ENCODE measurements around the gene CCL20.
A peak's percentile ranks its signal among the peaks of the same experiment; 100 is the strongest.

CCL20 gene

GRCh38 chr2:227856697-227857096 lies 43.1 kb downstream of the CCL20 start:
- no peaks in the 10 kb centered on the region for H3K36me3 ChIP-seq
- H3K4me1 ChIP-seq = no peaks in the 10 kb centered on the region
- H3K4me3 ChIP-seq (ENCODE audit: low read depth, low read length) = no peak overlapping the region
- no peaks in the 10 kb centered on the region for H3K9me3 ChIP-seq
- no peak for DNase-seq
- H3K27me3 ChIP-seq = 0 out of 2 replicates have a peak, but pooled peaks cover 2% of the 10 kb centered on the region
- TF ChIP-seq, protein P1, sequence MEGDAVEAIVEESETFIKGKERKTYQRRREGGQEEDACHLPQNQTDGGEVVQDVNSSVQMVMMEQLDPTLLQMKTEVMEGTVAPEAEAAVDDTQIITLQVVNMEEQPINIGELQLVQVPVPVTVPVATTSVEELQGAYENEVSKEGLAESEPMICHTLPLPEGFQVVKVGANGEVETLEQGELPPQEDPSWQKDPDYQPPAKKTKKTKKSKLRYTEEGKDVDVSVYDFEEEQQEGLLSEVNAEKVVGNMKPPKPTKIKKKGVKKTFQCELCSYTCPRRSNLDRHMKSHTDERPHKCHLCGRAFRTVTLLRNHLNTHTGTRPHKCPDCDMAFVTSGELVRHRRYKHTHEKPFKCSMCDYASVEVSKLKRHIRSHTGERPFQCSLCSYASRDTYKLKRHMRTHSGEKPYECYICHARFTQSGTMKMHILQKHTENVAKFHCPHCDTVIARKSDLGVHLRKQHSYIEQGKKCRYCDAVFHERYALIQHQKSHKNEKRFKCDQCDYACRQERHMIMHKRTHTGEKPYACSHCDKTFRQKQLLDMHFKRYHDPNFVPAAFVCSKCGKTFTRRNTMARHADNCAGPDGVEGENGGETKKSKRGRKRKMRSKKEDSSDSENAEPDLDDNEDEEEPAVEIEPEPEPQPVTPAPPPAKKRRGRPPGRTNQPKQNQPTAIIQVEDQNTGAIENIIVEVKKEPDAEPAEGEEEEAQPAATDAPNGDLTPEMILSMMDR (IDR thresholded peaks at IDR 0.05; ENCODE audit: low read depth, low read length) = no peak

GRCh38 chr2:227860221-227860641 lies 46.6 kb downstream of the CCL20 start:
- TF ChIP-seq, protein P1 (IDR thresholded peaks at IDR 0.05; ENCODE audit: low read depth, low read length) = no peak
- Histone ChIP-seq H3K36me3 (no peaks in the 10 kb centered on the region), H3K9me3 (no peaks in the 10 kb centered on the region), H3K4me1 (no peaks in the 10 kb centered on the region), H3K27me3 (0 out of 2 replicates have a peak, but pooled peaks cover 2% of the 10 kb centered on the region), H3K4me3 (ENCODE audit: low read depth, low read length) (no peak overlapping the region)
- no peak for DNase-seq

- Histone ChIP-seq H3K36me3 (no peaks in the 10 kb centered on the region), H3K4me1 (no peaks in the 10 kb centered on the region), H3K9me3 (no peaks in the 10 kb centered on the region), H3K27me3 (no peaks in the 10 kb centered on the region), H3K4me3 (ENCODE audit: low read depth, low read length) (no peak overlapping the region)
- TF ChIP-seq, protein P1 (IDR thresholded peaks at IDR 0.05; ENCODE audit: low read depth, low read length) = no peak
- no peak for DNase-seq
Measured at GRCh38 chr2:227861011-227861410, 47.4 kb downstream of the CCL20 start.

DNA sequence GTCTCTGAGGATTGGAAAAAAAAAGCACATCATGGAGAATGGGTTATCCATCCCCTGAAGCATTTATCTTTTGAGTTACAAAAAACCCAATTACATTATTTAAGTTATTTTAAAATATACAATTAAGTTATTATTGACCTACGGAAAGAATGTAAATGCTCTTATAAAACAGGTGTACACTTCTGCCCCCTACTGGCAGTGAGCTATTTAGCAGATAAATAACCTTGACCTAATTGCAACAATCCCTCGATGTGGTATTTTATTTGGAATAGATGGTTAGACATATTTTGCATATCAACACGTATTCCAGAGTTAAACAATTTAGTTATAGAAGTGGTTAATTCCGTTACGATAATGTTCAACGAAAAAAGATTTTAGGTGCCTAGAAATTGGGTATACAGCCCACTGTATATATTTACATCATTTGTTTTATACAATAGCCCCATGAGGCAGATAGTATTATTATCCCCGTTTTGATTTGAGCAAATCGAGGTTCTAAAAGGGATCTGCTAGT lies 48.6 kb downstream of the CCL20 start:
- H3K4me3 ChIP-seq (ENCODE audit: low read depth, low read length) = no peak overlapping the region
- DNase-seq = peak; percentile 40

DNA sequence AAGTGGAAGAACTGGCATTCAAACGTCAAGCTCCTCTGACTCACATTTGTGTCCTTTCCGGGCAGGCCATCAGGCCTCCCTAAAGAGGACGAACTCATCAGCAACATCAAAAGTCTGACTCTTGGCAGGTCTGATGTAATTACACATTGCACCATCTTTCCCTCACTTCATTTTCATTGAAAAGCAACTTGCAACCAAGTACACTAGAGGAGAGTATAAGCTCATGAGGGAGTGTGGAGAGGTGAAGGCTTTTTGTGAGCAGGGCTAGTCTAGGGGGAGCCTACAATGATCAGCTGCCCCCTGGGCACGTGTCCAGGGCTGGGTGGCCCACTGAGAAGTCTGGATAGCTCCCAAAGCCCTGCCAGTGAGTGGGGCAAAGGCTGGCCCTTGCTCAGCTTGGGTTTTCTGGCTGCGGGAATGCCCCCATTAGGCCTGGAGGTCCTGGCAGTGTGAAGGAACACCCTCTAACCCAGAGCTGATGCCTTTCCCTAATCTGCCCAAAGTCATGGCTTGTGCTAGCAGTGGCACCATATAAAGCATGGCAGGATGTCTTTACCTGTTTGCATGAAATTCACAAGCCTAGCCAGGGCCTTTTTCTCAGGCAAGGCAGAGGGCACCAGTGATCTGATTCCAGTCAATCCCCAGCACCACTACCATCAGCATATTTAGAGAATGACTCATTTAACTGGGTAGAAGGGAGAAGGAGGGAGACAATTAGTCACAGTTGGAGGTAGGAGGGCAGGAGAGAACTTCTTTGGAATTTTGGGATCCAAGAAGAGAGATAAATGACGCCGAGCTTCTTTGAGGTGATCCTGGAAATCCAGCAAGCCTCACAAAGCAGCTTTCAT lies 49.3 kb downstream of the CCL20 start:
- H3K27me3 ChIP-seq = peaks cover 7% of the 10 kb centered on the region
- H3K36me3 ChIP-seq = no peaks in the 10 kb centered on the region
- H3K4me1 ChIP-seq = no peaks in the 10 kb centered on the region
- no peak overlapping the region for H3K4me3 ChIP-seq (ENCODE audit: low read depth, low read length)
- TF ChIP-seq, protein P1 (IDR thresholded peaks at IDR 0.05; ENCODE audit: low read depth, low read length) = no peak
- H3K9me3 ChIP-seq = no peaks in the 10 kb centered on the region
- no peak for DNase-seq

More for the DNA sequence above, 48.6 kb downstream of the CCL20 start:
- Histone ChIP-seq H3K27me3 (peaks cover 5% of the 10 kb centered on the region), H3K36me3 (no peaks in the 10 kb centered on the region), H3K9me3 (no peaks in the 10 kb centered on the region), H3K4me1 (no peaks in the 10 kb centered on the region)
- TF ChIP-seq, protein P1 (IDR thresholded peaks at IDR 0.05; ENCODE audit: low read depth, low read length) = peak; percentile 67

Measured in BE2C (cell line).